ENCODE data around the gene PLXNA4. TPM values are rescaled to one million over a fixed set of nuclear protein-coding genes. Genes with fewer than 3 reads are reported as not detected.

PLXNA4 gene
- total RNA-seq, 1 experiment from 2014 or later = 0.81 TPM

DNA sequence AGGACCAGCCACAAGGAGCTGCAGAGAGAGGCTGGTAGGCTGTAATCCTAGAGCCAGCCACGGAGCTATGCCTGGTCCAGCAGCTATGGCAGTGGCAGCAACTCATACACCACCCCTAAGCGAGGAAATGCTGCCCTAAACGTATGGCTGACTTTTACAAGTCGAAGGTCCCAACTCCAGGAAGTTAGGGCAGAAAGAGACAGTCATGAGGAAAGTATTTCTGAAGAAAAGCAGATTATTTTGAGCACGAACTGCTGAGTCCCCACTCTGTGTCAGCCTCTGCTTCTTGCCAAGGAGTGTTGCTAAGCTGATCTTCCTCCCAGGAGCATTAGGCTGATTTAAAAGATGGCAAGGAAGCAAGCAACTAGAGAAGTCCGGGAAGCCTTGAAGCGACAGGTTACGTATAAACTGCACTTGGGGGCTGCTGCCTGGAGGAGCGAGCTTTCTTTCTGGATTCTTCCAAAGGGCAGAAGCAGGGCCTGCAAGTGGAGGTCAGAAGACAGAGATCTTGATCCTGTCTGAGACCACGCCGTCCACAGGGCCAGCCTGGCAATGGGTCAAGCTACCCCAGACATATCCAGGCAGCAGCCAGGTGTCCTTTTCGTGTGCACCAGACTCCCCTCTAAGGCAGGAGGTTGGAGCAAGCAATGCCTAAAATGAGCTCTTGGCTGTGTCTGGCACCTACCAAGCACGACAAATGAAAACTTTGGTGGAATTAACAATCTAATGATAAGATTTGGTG, 39.4 kb downstream of the PLXNA4 start (continued):
- TF ChIP-seq, protein P1, sequence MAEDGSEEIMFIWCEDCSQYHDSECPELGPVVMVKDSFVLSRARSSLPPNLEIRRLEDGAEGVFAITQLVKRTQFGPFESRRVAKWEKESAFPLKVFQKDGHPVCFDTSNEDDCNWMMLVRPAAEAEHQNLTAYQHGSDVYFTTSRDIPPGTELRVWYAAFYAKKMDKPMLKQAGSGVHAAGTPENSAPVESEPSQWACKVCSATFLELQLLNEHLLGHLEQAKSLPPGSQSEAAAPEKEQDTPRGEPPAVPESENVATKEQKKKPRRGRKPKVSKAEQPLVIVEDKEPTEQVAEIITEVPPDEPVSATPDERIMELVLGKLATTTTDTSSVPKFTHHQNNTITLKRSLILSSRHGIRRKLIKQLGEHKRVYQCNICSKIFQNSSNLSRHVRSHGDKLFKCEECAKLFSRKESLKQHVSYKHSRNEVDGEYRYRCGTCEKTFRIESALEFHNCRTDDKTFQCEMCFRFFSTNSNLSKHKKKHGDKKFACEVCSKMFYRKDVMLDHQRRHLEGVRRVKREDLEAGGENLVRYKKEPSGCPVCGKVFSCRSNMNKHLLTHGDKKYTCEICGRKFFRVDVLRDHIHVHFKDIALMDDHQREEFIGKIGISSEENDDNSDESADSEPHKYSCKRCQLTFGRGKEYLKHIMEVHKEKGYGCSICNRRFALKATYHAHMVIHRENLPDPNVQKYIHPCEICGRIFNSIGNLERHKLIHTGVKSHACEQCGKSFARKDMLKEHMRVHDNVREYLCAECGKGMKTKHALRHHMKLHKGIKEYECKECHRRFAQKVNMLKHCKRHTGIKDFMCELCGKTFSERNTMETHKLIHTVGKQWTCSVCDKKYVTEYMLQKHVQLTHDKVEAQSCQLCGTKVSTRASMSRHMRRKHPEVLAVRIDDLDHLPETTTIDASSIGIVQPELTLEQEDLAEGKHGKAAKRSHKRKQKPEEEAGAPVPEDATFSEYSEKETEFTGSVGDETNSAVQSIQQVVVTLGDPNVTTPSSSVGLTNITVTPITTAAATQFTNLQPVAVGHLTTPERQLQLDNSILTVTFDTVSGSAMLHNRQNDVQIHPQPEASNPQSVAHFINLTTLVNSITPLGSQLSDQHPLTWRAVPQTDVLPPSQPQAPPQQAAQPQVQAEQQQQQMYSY (CRISPR knock-in tag; IDR thresholded peaks at IDR 0.05) = no peak
- no peak for TF ChIP-seq JAZF1 (CRISPR knock-in tag; IDR thresholded peaks at IDR 0.05)
- TF ChIP-seq, protein P2, sequence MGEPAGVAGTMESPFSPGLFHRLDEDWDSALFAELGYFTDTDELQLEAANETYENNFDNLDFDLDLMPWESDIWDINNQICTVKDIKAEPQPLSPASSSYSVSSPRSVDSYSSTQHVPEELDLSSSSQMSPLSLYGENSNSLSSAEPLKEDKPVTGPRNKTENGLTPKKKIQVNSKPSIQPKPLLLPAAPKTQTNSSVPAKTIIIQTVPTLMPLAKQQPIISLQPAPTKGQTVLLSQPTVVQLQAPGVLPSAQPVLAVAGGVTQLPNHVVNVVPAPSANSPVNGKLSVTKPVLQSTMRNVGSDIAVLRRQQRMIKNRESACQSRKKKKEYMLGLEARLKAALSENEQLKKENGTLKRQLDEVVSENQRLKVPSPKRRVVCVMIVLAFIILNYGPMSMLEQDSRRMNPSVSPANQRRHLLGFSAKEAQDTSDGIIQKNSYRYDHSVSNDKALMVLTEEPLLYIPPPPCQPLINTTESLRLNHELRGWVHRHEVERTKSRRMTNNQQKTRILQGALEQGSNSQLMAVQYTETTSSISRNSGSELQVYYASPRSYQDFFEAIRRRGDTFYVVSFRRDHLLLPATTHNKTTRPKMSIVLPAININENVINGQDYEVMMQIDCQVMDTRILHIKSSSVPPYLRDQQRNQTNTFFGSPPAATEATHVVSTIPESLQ (CRISPR knock-in tag; IDR thresholded peaks at IDR 0.05) = no peak
- no peak for TF ChIP-seq ZBTB21 (CRISPR knock-in tag; IDR thresholded peaks at IDR 0.05; ENCODE audit: borderline replicate concordance)
- TF ChIP-seq, protein P3, sequence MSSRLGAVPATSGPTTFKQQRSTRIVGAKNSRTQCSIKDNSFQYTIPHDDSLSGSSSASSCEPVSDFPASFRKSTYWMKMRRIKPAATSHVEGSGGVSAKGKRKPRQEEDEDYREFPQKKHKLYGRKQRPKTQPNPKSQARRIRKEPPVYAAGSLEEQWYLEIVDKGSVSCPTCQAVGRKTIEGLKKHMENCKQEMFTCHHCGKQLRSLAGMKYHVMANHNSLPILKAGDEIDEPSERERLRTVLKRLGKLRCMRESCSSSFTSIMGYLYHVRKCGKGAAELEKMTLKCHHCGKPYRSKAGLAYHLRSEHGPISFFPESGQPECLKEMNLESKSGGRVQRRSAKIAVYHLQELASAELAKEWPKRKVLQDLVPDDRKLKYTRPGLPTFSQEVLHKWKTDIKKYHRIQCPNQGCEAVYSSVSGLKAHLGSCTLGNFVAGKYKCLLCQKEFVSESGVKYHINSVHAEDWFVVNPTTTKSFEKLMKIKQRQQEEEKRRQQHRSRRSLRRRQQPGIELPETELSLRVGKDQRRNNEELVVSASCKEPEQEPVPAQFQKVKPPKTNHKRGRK (CRISPR knock-in tag; IDR thresholded peaks at IDR 0.05; ENCODE audit: borderline replicate concordance) = no peak
- TF ChIP-seq ZNF219 (CRISPR knock-in tag; IDR thresholded peaks at IDR 0.05; ENCODE audit: borderline replicate concordance) = no peak

DNA sequence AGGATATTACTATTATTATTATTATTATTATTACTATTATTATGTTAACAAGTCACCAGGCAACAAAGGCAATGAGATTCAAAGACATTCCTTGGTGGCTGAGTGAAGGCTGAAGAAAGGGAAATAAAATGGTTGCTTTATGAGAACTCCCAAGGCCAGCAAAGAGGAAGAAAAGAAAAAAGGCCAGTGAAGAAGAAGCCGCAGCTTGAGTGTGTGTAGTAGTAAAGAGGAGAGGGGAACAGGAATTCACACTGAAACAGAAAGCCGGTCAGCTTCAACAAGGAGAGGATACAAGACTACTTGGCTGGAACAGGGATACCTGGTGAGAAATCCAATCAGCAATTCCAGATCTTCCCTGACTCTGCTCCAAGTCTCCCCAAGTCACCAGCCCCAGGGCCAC, 42.4 kb downstream of the PLXNA4 start:
- no peak for ATAC-seq
- H3K36me3 Mint-ChIP-seq = no peaks in the 10 kb centered on the region
- ChIA-PET CTCF (interaction anchor here (0.5 kb wide), 1 partner anchor 13 kb away, joined by 4 read pairs; no protein-coding TSS in a partner anchor), POLR2A (no interaction called here)
- H3K4me3 Mint-ChIP-seq = no peak overlapping the region
- H3K27me3 Mint-ChIP-seq (ENCODE audit: low read depth) = peaks cover 5% of the 10 kb centered on the region
- DNase-seq (ENCODE audit: low spot score) = no peak
- H3K9me3 Mint-ChIP-seq = no peaks in the 10 kb centered on the region
- no peak overlapping the region for H3K27ac Mint-ChIP-seq
- H3K4me1 Mint-ChIP-seq = peaks cover 38% of the 10 kb centered on the region
- TF ChIP-seq GABPB1 (CRISPR knock-in tag; IDR thresholded peaks at IDR 0.05) = no peak
- no peak for TF ChIP-seq ELF4 (CRISPR knock-in tag; IDR thresholded peaks at IDR 0.05; ENCODE audit: low read depth)
- TF ChIP-seq CREB1 (CRISPR knock-in tag; IDR thresholded peaks at IDR 0.05) = no peak
- TF ChIP-seq NR3C1 (CRISPR knock-in tag; conservative IDR thresholded peaks at IDR 0.05; ENCODE audit: low read depth) = no peak
- TF ChIP-seq, protein P4, sequence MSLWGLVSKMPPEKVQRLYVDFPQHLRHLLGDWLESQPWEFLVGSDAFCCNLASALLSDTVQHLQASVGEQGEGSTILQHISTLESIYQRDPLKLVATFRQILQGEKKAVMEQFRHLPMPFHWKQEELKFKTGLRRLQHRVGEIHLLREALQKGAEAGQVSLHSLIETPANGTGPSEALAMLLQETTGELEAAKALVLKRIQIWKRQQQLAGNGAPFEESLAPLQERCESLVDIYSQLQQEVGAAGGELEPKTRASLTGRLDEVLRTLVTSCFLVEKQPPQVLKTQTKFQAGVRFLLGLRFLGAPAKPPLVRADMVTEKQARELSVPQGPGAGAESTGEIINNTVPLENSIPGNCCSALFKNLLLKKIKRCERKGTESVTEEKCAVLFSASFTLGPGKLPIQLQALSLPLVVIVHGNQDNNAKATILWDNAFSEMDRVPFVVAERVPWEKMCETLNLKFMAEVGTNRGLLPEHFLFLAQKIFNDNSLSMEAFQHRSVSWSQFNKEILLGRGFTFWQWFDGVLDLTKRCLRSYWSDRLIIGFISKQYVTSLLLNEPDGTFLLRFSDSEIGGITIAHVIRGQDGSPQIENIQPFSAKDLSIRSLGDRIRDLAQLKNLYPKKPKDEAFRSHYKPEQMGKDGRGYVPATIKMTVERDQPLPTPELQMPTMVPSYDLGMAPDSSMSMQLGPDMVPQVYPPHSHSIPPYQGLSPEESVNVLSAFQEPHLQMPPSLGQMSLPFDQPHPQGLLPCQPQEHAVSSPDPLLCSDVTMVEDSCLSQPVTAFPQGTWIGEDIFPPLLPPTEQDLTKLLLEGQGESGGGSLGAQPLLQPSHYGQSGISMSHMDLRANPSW (CRISPR knock-in tag; conservative IDR thresholded peaks at IDR 0.05; ENCODE audit: low read depth) = no peak
- TF ChIP-seq, protein P5, sequence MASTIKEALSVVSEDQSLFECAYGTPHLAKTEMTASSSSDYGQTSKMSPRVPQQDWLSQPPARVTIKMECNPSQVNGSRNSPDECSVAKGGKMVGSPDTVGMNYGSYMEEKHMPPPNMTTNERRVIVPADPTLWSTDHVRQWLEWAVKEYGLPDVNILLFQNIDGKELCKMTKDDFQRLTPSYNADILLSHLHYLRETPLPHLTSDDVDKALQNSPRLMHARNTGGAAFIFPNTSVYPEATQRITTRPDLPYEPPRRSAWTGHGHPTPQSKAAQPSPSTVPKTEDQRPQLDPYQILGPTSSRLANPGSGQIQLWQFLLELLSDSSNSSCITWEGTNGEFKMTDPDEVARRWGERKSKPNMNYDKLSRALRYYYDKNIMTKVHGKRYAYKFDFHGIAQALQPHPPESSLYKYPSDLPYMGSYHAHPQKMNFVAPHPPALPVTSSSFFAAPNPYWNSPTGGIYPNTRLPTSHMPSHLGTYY (CRISPR knock-in tag; IDR thresholded peaks at IDR 0.05) = no peak
- TF ChIP-seq, protein P6, sequence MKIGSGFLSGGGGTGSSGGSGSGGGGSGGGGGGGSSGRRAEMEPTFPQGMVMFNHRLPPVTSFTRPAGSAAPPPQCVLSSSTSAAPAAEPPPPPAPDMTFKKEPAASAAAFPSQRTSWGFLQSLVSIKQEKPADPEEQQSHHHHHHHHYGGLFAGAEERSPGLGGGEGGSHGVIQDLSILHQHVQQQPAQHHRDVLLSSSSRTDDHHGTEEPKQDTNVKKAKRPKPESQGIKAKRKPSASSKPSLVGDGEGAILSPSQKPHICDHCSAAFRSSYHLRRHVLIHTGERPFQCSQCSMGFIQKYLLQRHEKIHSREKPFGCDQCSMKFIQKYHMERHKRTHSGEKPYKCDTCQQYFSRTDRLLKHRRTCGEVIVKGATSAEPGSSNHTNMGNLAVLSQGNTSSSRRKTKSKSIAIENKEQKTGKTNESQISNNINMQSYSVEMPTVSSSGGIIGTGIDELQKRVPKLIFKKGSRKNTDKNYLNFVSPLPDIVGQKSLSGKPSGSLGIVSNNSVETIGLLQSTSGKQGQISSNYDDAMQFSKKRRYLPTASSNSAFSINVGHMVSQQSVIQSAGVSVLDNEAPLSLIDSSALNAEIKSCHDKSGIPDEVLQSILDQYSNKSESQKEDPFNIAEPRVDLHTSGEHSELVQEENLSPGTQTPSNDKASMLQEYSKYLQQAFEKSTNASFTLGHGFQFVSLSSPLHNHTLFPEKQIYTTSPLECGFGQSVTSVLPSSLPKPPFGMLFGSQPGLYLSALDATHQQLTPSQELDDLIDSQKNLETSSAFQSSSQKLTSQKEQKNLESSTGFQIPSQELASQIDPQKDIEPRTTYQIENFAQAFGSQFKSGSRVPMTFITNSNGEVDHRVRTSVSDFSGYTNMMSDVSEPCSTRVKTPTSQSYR (CRISPR knock-in tag; IDR thresholded peaks at IDR 0.05) = no peak
- TF ChIP-seq NR1H2 (CRISPR knock-in tag; IDR thresholded peaks at IDR 0.05) = no peak
- TF ChIP-seq SP1 (CRISPR knock-in tag; conservative IDR thresholded peaks at IDR 0.05) = no peak
- TF ChIP-seq, protein P7, sequence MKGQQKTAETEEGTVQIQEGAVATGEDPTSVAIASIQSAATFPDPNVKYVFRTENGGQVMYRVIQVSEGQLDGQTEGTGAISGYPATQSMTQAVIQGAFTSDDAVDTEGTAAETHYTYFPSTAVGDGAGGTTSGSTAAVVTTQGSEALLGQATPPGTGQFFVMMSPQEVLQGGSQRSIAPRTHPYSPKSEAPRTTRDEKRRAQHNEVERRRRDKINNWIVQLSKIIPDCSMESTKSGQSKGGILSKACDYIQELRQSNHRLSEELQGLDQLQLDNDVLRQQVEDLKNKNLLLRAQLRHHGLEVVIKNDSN (CRISPR knock-in tag; IDR thresholded peaks at IDR 0.05) = no peak
- TF ChIP-seq, protein P8, sequence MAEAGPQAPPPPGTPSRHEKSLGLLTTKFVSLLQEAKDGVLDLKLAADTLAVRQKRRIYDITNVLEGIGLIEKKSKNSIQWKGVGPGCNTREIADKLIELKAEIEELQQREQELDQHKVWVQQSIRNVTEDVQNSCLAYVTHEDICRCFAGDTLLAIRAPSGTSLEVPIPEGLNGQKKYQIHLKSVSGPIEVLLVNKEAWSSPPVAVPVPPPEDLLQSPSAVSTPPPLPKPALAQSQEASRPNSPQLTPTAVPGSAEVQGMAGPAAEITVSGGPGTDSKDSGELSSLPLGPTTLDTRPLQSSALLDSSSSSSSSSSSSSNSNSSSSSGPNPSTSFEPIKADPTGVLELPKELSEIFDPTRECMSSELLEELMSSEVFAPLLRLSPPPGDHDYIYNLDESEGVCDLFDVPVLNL (CRISPR knock-in tag; IDR thresholded peaks at IDR 0.05; ENCODE audit: borderline replicate concordance, low read depth) = no peak

All from WTC11 (cell line).